Glutamatergic neuron (in vitro differentiated cells): ENCODE data around the gene TRAF1. TPM values are rescaled to one million over a fixed set of nuclear protein-coding genes. Genes with fewer than 3 reads are reported as not detected.

ENCODE experiments used
- DNase-seq: peaks from one replicate; pipeline ENCODE4 v3.0.0; 2022
- H3K27ac Mint-ChIP-seq: one replicate; pipeline ENCODE4 v1.8.0; 2020; ENCODE audit warnings: mild to moderate bottlenecking, mixed read lengths, inconsistent platforms; ENCODE audit not compliant: unreplicated experiment
- H3K27me3 Mint-ChIP-seq: one replicate; pipeline ENCODE4 v1.8.0; 2020; ENCODE audit warnings: mild to moderate bottlenecking, moderate library complexity, mixed read lengths, inconsistent platforms; ENCODE audit not compliant: unreplicated experiment
- H3K36me3 Mint-ChIP-seq: one replicate; pipeline ENCODE4 v1.8.0; 2020; ENCODE audit warnings: mild to moderate bottlenecking, mixed read lengths, inconsistent platforms; ENCODE audit not compliant: unreplicated experiment
- H3K4me1 Mint-ChIP-seq: one replicate; pipeline ENCODE4 v1.8.0; 2020; ENCODE audit warnings: mild to moderate bottlenecking, low read depth, mixed read lengths, inconsistent platforms; ENCODE audit not compliant: unreplicated experiment
- H3K4me3 Mint-ChIP-seq: one replicate; pipeline ENCODE4 v1.8.0; 2020; ENCODE audit warnings: mild to moderate bottlenecking, mixed read lengths, inconsistent platforms; ENCODE audit not compliant: unreplicated experiment
- H3K9me3 Mint-ChIP-seq: one replicate; pipeline ENCODE4 v1.8.0; 2020; ENCODE audit warnings: mild to moderate bottlenecking, moderate library complexity, mixed read lengths, inconsistent platforms; ENCODE audit not compliant: unreplicated experiment
- CTCF ChIP-seq: fragments of 200-600 bp; sonication (generic); IDR thresholded peaks from one replicate; pipeline ENCODE4 v1.5.0; 2021; ENCODE audit not compliant: partially characterized antibody, unreplicated experiment
- total RNA-seq: library from RNA; stranded (reverse); fragmentation: NEBNext Ultra II Directional; extraction: Animal tissue kit (Norgen Biotek cat#: 25700); gene quantifications from one replicate; pipeline ENCODE4 v1.2.1, GENCODE V29; 2021; ENCODE audit not compliant: unreplicated experiment

The TRAF1 gene
- total RNA-seq, 1 donor from 2014 or later, result 1.6 TPM

GRCh38 chr9:120879446-120879845 lies 47.1 kb downstream of the TRAF1 start:
- no peak overlapping the region for H3K4me3 Mint-ChIP-seq
- no peak for TF ChIP-seq CTCF
- no peak overlapping the region for H3K27ac Mint-ChIP-seq
- H3K36me3 Mint-ChIP-seq, result no peaks in the 10 kb centered on the region
- H3K27me3 Mint-ChIP-seq, result peaks cover 5% of the 10 kb centered on the region
- peaks cover 11% of the 10 kb centered on the region for H3K9me3 Mint-ChIP-seq
- DNase-seq, result no peak
- H3K4me1 Mint-ChIP-seq, result peaks cover 11% of the 10 kb centered on the region

- H3K36me3 Mint-ChIP-seq, result no peaks in the 10 kb centered on the region
- DNase-seq, result no peak
- H3K9me3 Mint-ChIP-seq, result peaks cover 12% of the 10 kb centered on the region
- TF ChIP-seq CTCF, result no peak
- H3K4me3 Mint-ChIP-seq, result peak overlapping the region; percentile 96
- peaks cover 11% of the 10 kb centered on the region for H3K4me1 Mint-ChIP-seq
- H3K27ac Mint-ChIP-seq, result no peak overlapping the region
- peaks cover 8% of the 10 kb centered on the region for H3K27me3 Mint-ChIP-seq
Measured at GRCh38 chr9:120878188-120879130, 48.1 kb downstream of the TRAF1 start.

- Mint-ChIP-seq H3K9me3 (peaks cover 12% of the 10 kb centered on the region), H3K27ac (peak overlapping the region; percentile 67), H3K36me3 (no peaks in the 10 kb centered on the region), H3K4me3 (peak overlapping the region; percentile 96), H3K27me3 (peaks cover 8% of the 10 kb centered on the region), H3K4me1 (peaks cover 11% of the 10 kb centered on the region)
- peak; percentile 69 for DNase-seq
- TF ChIP-seq CTCF, result no peak
Measured at GRCh38 chr9:120877276-120878034, 49.1 kb downstream of the TRAF1 start.

- no peaks in the 10 kb centered on the region for H3K36me3 Mint-ChIP-seq
- peak; percentile 54 for DNase-seq
- peaks cover 12% of the 10 kb centered on the region for H3K9me3 Mint-ChIP-seq
- H3K27me3 Mint-ChIP-seq, result peaks cover 8% of the 10 kb centered on the region
- H3K4me3 Mint-ChIP-seq, result peak within 1 kb of the TSS; percentile 96
- H3K27ac Mint-ChIP-seq, result peak within 1 kb of the TSS; percentile 67
- H3K4me1 Mint-ChIP-seq, result peaks cover 11% of the 10 kb centered on the region
- TF ChIP-seq CTCF, result no peak
Measured at GRCh38 chr9:120876842-120877240, 49.8 kb downstream of the TRAF1 start, which contains the start of gene PHF19. Gene PHF19, minus strand, starts transcription at chr9:120877188. Its CDS starts 2,447 bp downstream, at chr9:120874741.
